Endothelial cell of umbilical vein (primary cell): ENCODE measurements around the gene GEMIN7. TPM values are rescaled to one million over a fixed set of nuclear protein-coding genes. Genes with fewer than 3 reads are reported as not detected.

ENCODE experiments used
- BruUV-seq: library from RNA; stranded (reverse); fragments of 400-500 nt; replicated peaks from 2 replicates; lab custom pipeline; 2021; lab: Mats Ljungman, UMichigan
- CTCF ChIA-PET: fragments of 300-600, 350-600 bp; sonication (Branson Sonifier 250); formaldehyde crosslinking; loops from one replicate; lab custom pipeline; 2021; ENCODE audit warnings: antibody characterized with exemption, inconsistent platforms; lab: Charles Lee
- POLR2A ChIA-PET: fragments of 300-600, 350-600 bp; sonication (Branson Sonifier 250); formaldehyde crosslinking; loops from one replicate; lab custom pipeline; 2021; ENCODE audit warnings: antibody characterized with exemption, inconsistent platforms; lab: Charles Lee
- DNase-seq: peaks from one replicate; pipeline ENCODE4 v3.0.0-alpha.2; 2011; ENCODE audit warnings: low read depth, low spot score
- FAIRE-seq: peaks from 2 replicates; lab custom pipeline; 2011; peaks lifted over from hg19 to GRCh38; lab: Jason Lieb, UNC
- H2AFZ ChIP-seq: 2 replicates; pipeline ENCODE4 v1.6.0; 2012; ENCODE audit warnings: low read depth, low read length, control low read depth, inconsistent platforms
- H3K27ac ChIP-seq: 2 replicates; pipeline ENCODE4 v1.5.1; 2011; ENCODE audit warnings: low read depth, mild to moderate bottlenecking, control low read depth, low read length, moderate library complexity; ENCODE audit not compliant: insufficient read depth
- H3K27me3 ChIP-seq, 2 experiments: 2 replicates each; pipeline versions ENCODE4 v1.6.0 to v1.6.1; 2011; ENCODE audit warnings: low read length in 2 of 2, mixed read lengths in 1 of 2; ENCODE audit not compliant: control insufficient read depth in 2 of 2, insufficient read depth in 2 of 2
- H3K36me3 ChIP-seq, 2 experiments: 2 replicates in 1 of 2; 3 replicates in 1 of 2; pipeline ENCODE4 v1.5.1; 2011; ENCODE audit warnings: low read length in 2 of 2, mild to moderate bottlenecking in 1 of 2, moderate library complexity in 1 of 2; ENCODE audit not compliant: control insufficient read depth in 2 of 2, insufficient read depth in 2 of 2; ENCODE audit errors: extremely low read depth in 1 of 2
- H3K4me1 ChIP-seq: 3 replicates; pipeline ENCODE4 v1.5.1; 2011; ENCODE audit warnings: mild to moderate bottlenecking, low read length; ENCODE audit not compliant: control insufficient read depth, insufficient read depth; ENCODE audit errors: extremely low read depth
- H3K4me2 ChIP-seq: 2 replicates; pipeline ENCODE4 v1.6.1; 2011; ENCODE audit warnings: low read length, control low read depth, mixed read lengths; ENCODE audit not compliant: insufficient read depth
- H3K4me3 ChIP-seq, 3 experiments: fragments of 200-600 bp in 1 of 3; sonication (generic), shearing (Covaris generic) in 1 of 3; replicated peaks in 1 of 3; 2 replicates each; pipeline ENCODE4 v1.5.1; 2011 to 2016; ENCODE audit warnings: control low read depth in 3 of 3, low read length in 3 of 3, mild to moderate bottlenecking in 2 of 3, inconsistent platforms in 1 of 3, low read depth in 1 of 3, moderate library complexity in 1 of 3; ENCODE audit not compliant: insufficient read depth in 1 of 3
- H3K79me2 ChIP-seq: 2 replicates; pipeline ENCODE4 v1.6.0; 2012; ENCODE audit warnings: low read length, inconsistent platforms; ENCODE audit not compliant: control insufficient read depth, insufficient read depth
- H3K9ac ChIP-seq: replicated peaks from 2 replicates; pipeline ENCODE3; 2011; ENCODE audit warnings: low read length, control low read depth; ENCODE audit not compliant: insufficient read depth; ENCODE audit errors: extremely low read depth
- H3K9me1 ChIP-seq: replicated peaks from 3 replicates; pipeline ENCODE4 v1.6.0; 2011; ENCODE audit warnings: mild to moderate bottlenecking, low read length; ENCODE audit not compliant: control insufficient read depth, insufficient read depth; ENCODE audit errors: extremely low read depth
- H3K9me3 ChIP-seq: replicated peaks from 2 replicates; pipeline ENCODE4 v1.5.1; 2012; ENCODE audit warnings: low read length, inconsistent platforms; ENCODE audit not compliant: control insufficient read depth, insufficient read depth
- H4K20me1 ChIP-seq: replicated peaks from 2 replicates; pipeline ENCODE3; 2011; ENCODE audit warnings: mild to moderate bottlenecking, low read length; ENCODE audit not compliant: control insufficient read depth, insufficient read depth; ENCODE audit errors: extremely low read depth
- CTCF ChIP-seq, 2 donors: IDR thresholded peaks; 1 replicate in 1 of 2; 2 replicates in 1 of 2; pipeline ENCODE4 v1.5.1; 2011; ENCODE audit warnings: low read length in 2 of 2, mild to moderate bottlenecking in 2 of 2, moderate library complexity in 2 of 2, control low read depth in 1 of 2, inconsistent platforms in 1 of 2, low read depth in 1 of 2; ENCODE audit not compliant: insufficient read depth in 1 of 2; ENCODE audit errors: extremely low read depth in 1 of 2
- GATA2 ChIP-seq: IDR thresholded peaks from 2 replicates; pipeline ENCODE4 v1.7.0; 2011; ENCODE audit warnings: low read depth, mild to moderate bottlenecking, moderate library complexity, mixed read lengths, low read length; ENCODE audit not compliant: insufficient read length, insufficient read depth
- JUN ChIP-seq: IDR thresholded peaks from 2 replicates; pipeline ENCODE4 v1.6.1; 2011; ENCODE audit warnings: borderline replicate concordance, low read depth; ENCODE audit not compliant: insufficient read length, insufficient read depth
- MAX ChIP-seq: IDR thresholded peaks from 2 replicates; pipeline ENCODE4 v1.6.1; 2011; ENCODE audit not compliant: insufficient read depth, insufficient read length
- MYC ChIP-seq: IDR thresholded peaks from one replicate; pipeline ENCODE4 v1.6.1; 2011; ENCODE audit warnings: mild to moderate bottlenecking, low read depth, low read length
- POLR2A ChIP-seq: IDR thresholded peaks from 2 replicates; pipeline ENCODE4 v1.6.1; 2012; ENCODE audit warnings: low read depth, mild to moderate bottlenecking, control low read depth, low read length
- POLR2AphosphoS5 ChIP-seq: IDR thresholded peaks from 2 replicates; pipeline ENCODE4 v1.6.1; 2012; ENCODE audit warnings: low read depth, mild to moderate bottlenecking, control low read depth, low read length, moderate library complexity; ENCODE audit not compliant: insufficient read depth
- dilution Hi-C: fragments of 300-500 bp; cut with MboI; formaldehyde crosslinking; loops from one replicate; pipeline ENCODE4 v1.15.0; 2019; ENCODE audit warnings: low sequenced_read_pairs; ENCODE audit not compliant: extremely low pct_ligation_motif_present
- intact Hi-C: fragments of 100-400 bp; cut with micrococcal nuclease; formaldehyde crosslinking; loops from one replicate; pipeline ENCODE4 v1.10.0; 2022
- polyA plus RNA-seq, 4 experiments: library from polyadenylated mRNA; depleted of rRNA in 3 of 4; stranded (reverse) in 3 of 4; unstranded in 1 of 4; fragments of >200 nt; gene quantifications; 2 replicates each; pipeline versions ENCODE4 v1.2.1 to v1.2.3, GENCODE V29; 2011 to 2012; ENCODE audit warnings: missing spikeins in 1 of 4
- total RNA-seq: library from RNA; stranded (reverse); gene quantifications from 2 replicates; pipeline ENCODE4 v1.2.3, GENCODE V29; 2021

The GEMIN7 gene
- total and polyA plus RNA-seq, 2 donors (not counting 3 experiments of a cell fraction or from before 2014, with no cell fraction given) = 34.2 to 53.7 TPM

GRCh38 chr19:45137179-45137761 lies 58.2 kb downstream of the GEMIN7 start:
- H3K4me2 ChIP-seq = no peak overlapping the region
- no peaks in the 10 kb centered on the region for H3K9me3 ChIP-seq
- no peaks in the 10 kb centered on the region for H3K27me3 ChIP-seq
- H3K4me3 ChIP-seq = no peak overlapping the region
- no peaks in the 10 kb centered on the region for H4K20me1 ChIP-seq
- H3K9ac ChIP-seq = no peak overlapping the region
- no peaks in the 10 kb centered on the region for H3K9me1 ChIP-seq
- BruUV-seq = no TSS peak
- CTCF ChIA-PET = interaction anchor here (2.1 to 3.4 kb wide), 2 partner anchors 11 to 15 kb away, joined by 5 to 16 read pairs; no protein-coding TSS in a partner anchor
- intact Hi-C loops = no loop called here
- H3K4me1 ChIP-seq = no peaks in the 10 kb centered on the region
- TF ChIP-seq CTCF (IDR thresholded peaks at IDR 0.05; ENCODE audit: extremely low read depth in 1 of 2, insufficient read depth in 1 of 2, low read depth in 1 of 2, low read length in 2 of 2) = no peak
- TF ChIP-seq MYC = no peak
- TF ChIP-seq JUN = no peak
- TF ChIP-seq POLR2AphosphoS5 = no peak
- TF ChIP-seq GATA2 = no peak
- TF ChIP-seq POLR2A = no peak
- no peak for TF ChIP-seq MAX
- DNase-seq = no peak
- POLR2A ChIA-PET = no interaction called here
- H2AFZ ChIP-seq = no peak overlapping the region
- dilution Hi-C loops = no loop called here
- no peak for FAIRE-seq
- peaks cover 2% of the 10 kb centered on the region for H3K79me2 ChIP-seq
- no peak overlapping the region for H3K27ac ChIP-seq
- H3K36me3 ChIP-seq = peaks cover 2 to 6% of the 10 kb centered on the region in 2 experiments
